ENCODE data around the gene PPIA.
A peak's percentile ranks its signal among the peaks of the same experiment; 100 is the strongest.

Gene PPIA

DNA sequence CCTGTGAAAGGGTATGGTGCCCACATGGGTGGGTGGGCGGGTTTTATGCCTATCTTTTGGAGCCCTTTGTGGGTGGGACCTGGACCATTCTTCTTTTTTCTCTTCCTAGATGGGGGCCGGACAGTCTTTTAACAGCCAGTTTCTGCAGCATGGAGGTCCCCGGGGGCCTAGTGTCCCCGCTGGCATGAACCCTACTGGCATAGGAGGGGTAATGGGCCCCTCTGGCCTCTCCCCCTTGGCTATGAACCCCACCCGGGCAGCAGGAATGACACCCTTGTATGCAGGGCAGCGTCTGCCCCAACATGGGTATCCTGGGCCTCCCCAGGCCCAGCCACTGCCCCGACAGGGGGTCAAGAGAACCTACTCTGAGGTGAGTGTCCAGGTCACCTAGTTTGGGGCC is 38.7 kb upstream of the PPIA start:
- in situ Hi-C loops (cut with MboI; ENCODE audit: low pct_unique_long_range_greater_than_20kb, low sequenced_read_pairs, unreplicated experiment) = no loop called here
- no peak for TF ChIP-seq CTCF (IDR thresholded peaks at IDR 0.05; ENCODE audit: extremely low read depth, insufficient read depth, missing control alignments)
- peak; percentile 18 for DNase-seq (ENCODE audit: low spot score)

DNA sequence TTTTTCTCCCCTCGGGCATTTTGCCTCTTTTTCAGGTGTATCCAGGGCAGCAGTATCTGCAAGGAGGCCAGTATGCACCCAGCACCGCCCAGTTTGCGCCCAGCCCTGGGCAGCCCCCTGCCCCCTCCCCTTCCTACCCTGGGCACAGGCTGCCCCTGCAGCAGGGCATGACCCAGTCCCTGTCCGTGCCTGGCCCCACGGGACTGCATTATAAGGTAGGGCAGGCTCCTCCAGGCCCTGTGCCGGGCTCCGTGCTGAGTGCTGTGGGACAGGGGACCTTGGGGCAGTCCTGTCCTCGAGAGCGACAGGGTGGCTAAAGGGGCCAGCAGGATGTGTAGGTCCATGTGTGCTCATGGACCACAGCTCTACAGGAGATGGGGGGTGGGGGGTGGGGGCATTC is 37.2 kb upstream of the PPIA start:
- no peak for TF ChIP-seq CTCF (IDR thresholded peaks at IDR 0.05; ENCODE audit: extremely low read depth, insufficient read depth, missing control alignments)
- in situ Hi-C loops (cut with MboI; ENCODE audit: low pct_unique_long_range_greater_than_20kb, low sequenced_read_pairs, unreplicated experiment) = no loop called here
- DNase-seq (ENCODE audit: low spot score) = peak; percentile 14

GRCh38 chr7:44760034-44760580 is 36.4 kb upstream of the PPIA start:
- in situ Hi-C loops (cut with MboI; ENCODE audit: low pct_unique_long_range_greater_than_20kb, low sequenced_read_pairs, unreplicated experiment) = no loop called here
- no peak for TF ChIP-seq CTCF (IDR thresholded peaks at IDR 0.05; ENCODE audit: extremely low read depth, insufficient read depth, missing control alignments)

GRCh38 chr7:44761207-44762161 is 35.0 kb upstream of the PPIA start:
- in situ Hi-C loops (cut with MboI; ENCODE audit: low pct_unique_long_range_greater_than_20kb, low sequenced_read_pairs, unreplicated experiment) = no loop called here
- DNase-seq (ENCODE audit: low spot score) = no peak
- no peak for TF ChIP-seq CTCF (IDR thresholded peaks at IDR 0.05; ENCODE audit: extremely low read depth, insufficient read depth, missing control alignments)

More at GRCh38 chr7:44760034-44760580, 36.4 kb upstream of the PPIA start:
- no peak for DNase-seq (ENCODE audit: low spot score)

DNA sequence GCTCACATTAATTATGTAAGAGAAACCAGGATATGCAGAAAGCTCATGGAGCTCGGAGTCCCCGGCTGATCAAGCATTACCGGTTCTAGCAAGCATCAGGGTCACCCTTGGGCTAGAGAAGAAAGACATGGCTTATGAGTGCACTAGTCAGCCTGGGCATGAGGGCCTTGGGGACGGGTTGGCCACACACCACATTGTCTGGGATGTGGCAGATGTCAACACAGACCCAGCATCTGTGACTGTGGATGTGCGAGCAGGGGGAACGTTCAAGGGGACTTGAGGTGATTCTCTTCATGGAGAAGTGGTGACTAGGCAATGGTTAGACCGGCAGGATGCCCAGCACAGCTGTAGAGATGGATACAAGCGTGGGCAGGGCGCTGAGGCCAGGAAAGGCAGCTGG is 34.2 kb upstream of the PPIA start:
- DNase-seq (ENCODE audit: low spot score) = peak; percentile 23
- TF ChIP-seq CTCF (IDR thresholded peaks at IDR 0.05; ENCODE audit: extremely low read depth, insufficient read depth, missing control alignments) = no peak
- in situ Hi-C loops (cut with MboI; ENCODE audit: low pct_unique_long_range_greater_than_20kb, low sequenced_read_pairs, unreplicated experiment) = no loop called here

DNA sequence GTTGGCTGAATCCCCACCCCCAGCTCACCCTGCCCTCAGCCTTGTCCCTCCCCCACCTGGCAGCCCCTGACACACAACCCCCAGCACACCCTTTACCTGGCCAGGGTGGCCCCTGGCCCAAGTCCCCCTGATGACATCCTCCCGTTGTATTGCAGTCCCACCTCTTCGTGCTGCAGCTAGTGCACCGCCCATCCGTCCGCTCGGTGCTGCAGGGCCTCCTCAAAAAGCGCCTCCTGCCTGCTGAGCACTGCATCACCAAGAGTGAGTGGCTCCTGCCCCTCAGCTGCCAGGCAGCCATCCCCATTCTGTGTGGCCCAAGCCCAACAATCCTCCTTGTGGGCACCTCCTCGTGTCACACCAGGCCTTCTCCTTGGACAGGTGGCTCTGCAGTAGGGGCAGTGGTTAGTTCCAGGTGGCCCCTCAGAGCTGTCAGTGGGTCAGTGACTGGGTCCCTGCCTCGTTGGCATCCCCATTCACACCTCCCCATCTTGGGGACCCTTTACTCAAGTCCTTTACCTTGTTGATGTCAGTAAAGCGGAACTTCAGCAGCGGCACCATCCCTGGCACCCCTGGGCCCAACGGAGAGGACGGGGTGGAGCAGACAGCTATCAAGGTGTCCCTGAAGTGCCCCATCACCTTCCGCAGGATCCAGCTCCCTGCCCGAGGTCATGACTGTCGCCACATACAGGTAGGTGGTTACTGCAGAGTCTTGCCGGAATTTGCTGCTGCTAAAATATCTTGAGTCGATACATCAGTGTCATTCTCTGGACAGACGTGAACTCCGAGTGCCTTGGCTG is 33.6 kb upstream of the PPIA start:
- peak; percentile 14 for DNase-seq (ENCODE audit: low spot score)
- in situ Hi-C loops (cut with MboI; ENCODE audit: low pct_unique_long_range_greater_than_20kb, low sequenced_read_pairs, unreplicated experiment) = no loop called here
- no peak for TF ChIP-seq CTCF (IDR thresholded peaks at IDR 0.05; ENCODE audit: extremely low read depth, insufficient read depth, missing control alignments)
